ENCODE results near the gene CFAP69.
A peak's percentile ranks its signal among the peaks of the same experiment; 100 is the strongest.
"Not testable (repeated sequence)": the region's sequence is repeated elsewhere in the genome, so short reads cannot be mapped to it uniquely, and the experiment has no call there.

CFAP69 gene

GRCh38 chr7:90233569-90233968, 11.4 kb upstream of the CFAP69 start:
- no peak for DNase-seq (ENCODE audit: low spot score)

GRCh38 chr7:90236721-90237289, 8.2 kb upstream of the CFAP69 start:
- no peak for DNase-seq (ENCODE audit: low spot score)

GRCh38 chr7:90238022-90238421, 7.0 kb upstream of the CFAP69 start:
- no peak for DNase-seq (ENCODE audit: low spot score)

- DNase-seq (ENCODE audit: low spot score), result no peak
Measured at GRCh38 chr7:90238583-90238982, 6.4 kb upstream of the CFAP69 start.

GRCh38 chr7:90239050-90239449, 5.9 kb upstream of the CFAP69 start:
- no peak for DNase-seq (ENCODE audit: low spot score)

- no peak for DNase-seq (ENCODE audit: low spot score)
Measured at GRCh38 chr7:90239625-90240228, 5.2 kb upstream of the CFAP69 start.

- no peak for DNase-seq (ENCODE audit: low spot score)
Measured at GRCh38 chr7:90242369-90243168, 2.4 kb upstream of the CFAP69 start.

- DNase-seq (ENCODE audit: low spot score), result no peak
Measured at GRCh38 chr7:90243556-90243955, 1.4 kb upstream of the CFAP69 start.

- DNase-seq (ENCODE audit: low spot score), result no peak
Measured at GRCh38 chr7:90244565-90244908, 437 bp upstream of the CFAP69 start.

- DNase-seq (ENCODE audit: low spot score), result no peak
Measured at GRCh38 chr7:90246171-90246570, 1.2 kb downstream of the CFAP69 start.

GRCh38 chr7:90248706-90249105, 3.7 kb downstream of the CFAP69 start:
- no peak for DNase-seq (ENCODE audit: low spot score)

- DNase-seq (ENCODE audit: low spot score), result no peak
Measured at GRCh38 chr7:90250601-90251303, 5.8 kb downstream of the CFAP69 start.

- no peak for DNase-seq (ENCODE audit: low spot score)
Measured at GRCh38 chr7:90251304-90251635, 6.3 kb downstream of the CFAP69 start.

GRCh38 chr7:90256011-90256410, 11.0 kb downstream of the CFAP69 start:
- not testable (repeated sequence) for DNase-seq (ENCODE audit: low spot score)

- DNase-seq (ENCODE audit: low spot score), result no peak
Measured at GRCh38 chr7:90256778-90257177, 11.8 kb downstream of the CFAP69 start.

- DNase-seq (ENCODE audit: low spot score), result no peak
Measured at GRCh38 chr7:90261441-90261840, 16.5 kb downstream of the CFAP69 start.

- DNase-seq (ENCODE audit: low spot score), result peak; percentile 44
Measured at GRCh38 chr7:90262438-90262837, 17.5 kb downstream of the CFAP69 start.

- DNase-seq (ENCODE audit: low spot score), result no peak
Measured at GRCh38 chr7:90266808-90267207, 21.8 kb downstream of the CFAP69 start.

- no peak for DNase-seq (ENCODE audit: low spot score)
Measured at GRCh38 chr7:90267263-90267858, 22.4 kb downstream of the CFAP69 start.

- no peak for DNase-seq (ENCODE audit: low spot score)
Measured at GRCh38 chr7:90269163-90269562, 24.2 kb downstream of the CFAP69 start.

GRCh38 chr7:90270431-90271178, 25.6 kb downstream of the CFAP69 start:
- no peak for DNase-seq (ENCODE audit: low spot score)

- DNase-seq (ENCODE audit: low spot score), result no peak
Measured at GRCh38 chr7:90271753-90272152, 26.8 kb downstream of the CFAP69 start.

Data from pons (tissue), 1 donor.